Fibroblast of villous mesenchyme (primary cell): ENCODE measurements around the gene NPPC. TPM values are rescaled to one million over a fixed set of nuclear protein-coding genes. Genes with fewer than 3 reads are reported as not detected.
"Not testable (repeated sequence)": the region's sequence is repeated elsewhere in the genome, so short reads cannot be mapped to it uniquely, and the experiment has no call there.

Source experiments
- DNase-seq: peaks from one replicate; pipeline ENCODE4 v3.0.0-alpha.2; 2010; ENCODE audit warnings: low read depth
- H3K4me3 ChIP-seq: 2 replicates; pipeline ENCODE4 v1.5.1; 2011; ENCODE audit warnings: low read depth, mild to moderate bottlenecking, low read length
- CTCF ChIP-seq: IDR thresholded peaks from 2 replicates; pipeline ENCODE4 v1.5.1; 2012; ENCODE audit warnings: low read depth, mild to moderate bottlenecking, low read length; ENCODE audit not compliant: insufficient read depth
- total RNA-seq: library from RNA; depleted of rRNA; stranded (reverse); fragments of >200 nt; gene quantifications from 2 replicates; pipeline ENCODE4 v1.2.3, GENCODE V29; 2012

Gene NPPC
- total RNA-seq, 1 donor: not detected

GRCh38 chr2:231911381-231911780, 14.8 kb downstream of the NPPC start:
- no peak for DNase-seq
- no peak for TF ChIP-seq CTCF
- no peak overlapping the region for H3K4me3 ChIP-seq

- no peak for TF ChIP-seq CTCF
- no peak for DNase-seq
- H3K4me3 ChIP-seq: no peak overlapping the region
These were observed 15.4 kb downstream of the NPPC start for GRCh38 chr2:231910771-231911170.

GRCh38 chr2:231910161-231910560, 16.0 kb downstream of the NPPC start:
- not testable (repeated sequence) for H3K4me3 ChIP-seq

GRCh38 chr2:231909631-231910030, 16.6 kb downstream of the NPPC start:
- no peak for DNase-seq
- no peak overlapping the region for H3K4me3 ChIP-seq
- no peak for TF ChIP-seq CTCF

More at GRCh38 chr2:231910161-231910560, 16.0 kb downstream of the NPPC start:
- not testable (repeated sequence) for DNase-seq

GRCh38 chr2:231908584-231908983, 17.6 kb downstream of the NPPC start:
- no peak overlapping the region for H3K4me3 ChIP-seq
- DNase-seq: no peak
- no peak for TF ChIP-seq CTCF

- no peak overlapping the region for H3K4me3 ChIP-seq
- DNase-seq: no peak
- no peak for TF ChIP-seq CTCF
These were observed 18.4 kb downstream of the NPPC start for GRCh38 chr2:231907765-231908164.

GRCh38 chr2:231905026-231905425, 21.2 kb downstream of the NPPC start:
- H3K4me3 ChIP-seq: no peak overlapping the region
- no peak for DNase-seq
- TF ChIP-seq CTCF: no peak

GRCh38 chr2:231904161-231904611, 22.0 kb downstream of the NPPC start:
- no peak for TF ChIP-seq CTCF
- no peak for DNase-seq
- H3K4me3 ChIP-seq: no peak overlapping the region
